Psoas muscle (tissue), 8 donors: ENCODE data around the gene CFLAR. TPM values are rescaled to one million over a fixed set of nuclear protein-coding genes. Genes with fewer than 3 reads are reported as not detected.
A peak's percentile ranks its signal among the peaks of the same experiment; 100 is the strongest.
"Not testable (repeated sequence)": the region's sequence is repeated elsewhere in the genome, so short reads cannot be mapped to it uniquely, and the experiment has no call there.

ENCODE experiments used
- ATAC-seq, 4 donors: fragments of 200-7000 bp; cut with Tn5 transposase; one replicate each; pipeline ENCODE4 v1.9.1; 2020; ENCODE audit warnings: moderate library complexity in 3 of 4, mild to moderate bottlenecking in 2 of 4
- DNase-seq, 2 donors: peaks; one replicate each; pipeline ENCODE4 v3.0.0-alpha.2; 2020
- H3K27ac ChIP-seq: fragments of 200-600 bp; one replicate; pipeline ENCODE4 v1.8.0; 2022
- H3K27me3 ChIP-seq, 3 donors: fragments of 200-600 bp in 1 of 3; one replicate each; pipeline versions ENCODE4 v1.6.1 to v1.8.0; 2013 to 2022; ENCODE audit warnings: low read length in 2 of 3, mild to moderate bottlenecking in 2 of 3, moderate library complexity in 1 of 3; ENCODE audit not compliant: insufficient read depth in 3 of 3
- H3K36me3 ChIP-seq, 2 donors: fragments of 200-600 bp in 1 of 2; one replicate each; pipeline versions ENCODE4 v1.6.1 to v1.8.0; 2013 to 2022; ENCODE audit warnings: low read depth in 1 of 2, mild to moderate bottlenecking in 1 of 2, moderate library complexity in 1 of 2; ENCODE audit not compliant: insufficient read depth in 1 of 2
- H3K4me1 ChIP-seq: fragments of 200-600 bp; one replicate; pipeline ENCODE4 v1.8.0; 2022
- H3K4me3 ChIP-seq: fragments of 200-600 bp; one replicate; pipeline ENCODE4 v1.8.0; 2022; ENCODE audit warnings: mild to moderate bottlenecking
- H3K9me3 ChIP-seq: fragments of 200-600 bp; one replicate; pipeline ENCODE4 v1.8.0; 2022
- WGBS, 3 donors: extraction: QIAGEN DNeasy Blood & Tissue Kit; methylation state at CpG; one replicate each; pipeline versions ENCODE4 v1.1.6 to v1.1.7; 2013; 5-methylcytosine and 5-hydroxymethylcytosine counted together
- intact Hi-C, 2 donors: fragments of 100-400 bp; cut with DNase I; formaldehyde crosslinking; loops; one replicate each; pipeline versions ENCODE4 v1.11.0 to v1.14.2; 2022
- polyA plus RNA-seq, 3 donors: library from polyadenylated mRNA; stranded (reverse); fragments of 200-250 nt; gene quantifications; one replicate each; pipeline ENCODE4 v1.2.3, GENCODE V29; 2013
- total RNA-seq, 4 donors: library from RNA; stranded (reverse); fragmentation: NEBNext Ultra II Directional in 2 of 4; extraction: Animal tissue kit (Norgen Biotek cat#: 25700) in 2 of 4; gene quantifications; one replicate each; pipeline versions ENCODE4 v1.2.1 to v1.2.4, GENCODE V29; 2021 to 2023
- TF ChIP-seq, protein P1 (sequence below): fragments of 200-600 bp; IDR thresholded peaks from one replicate; pipeline ENCODE4 v1.8.0; 2022; ENCODE audit warnings: antibody characterized with exemption
- donor health status: healthy with polysubstance abuse.
- donor health status: DM: no; HTN: no; CAD: no; lungs with moderate emphysema.
- donor health status: Bipolar disorder and iron deficiency.
- donor health status: healthy.
- donor health status: DM: yes; HTN: yes; CAD: no.
- donor health status: DM: no; HTN: no; CAD: no.
- donor health status: DM: no; HTN: no; CAD: no.
- donor health status: DM: yes; HTN: yes; CAD: no.

Gene CFLAR
- total and polyA plus RNA-seq, 7 donors, result 84.7 to 358 (median 340) TPM

DNA sequence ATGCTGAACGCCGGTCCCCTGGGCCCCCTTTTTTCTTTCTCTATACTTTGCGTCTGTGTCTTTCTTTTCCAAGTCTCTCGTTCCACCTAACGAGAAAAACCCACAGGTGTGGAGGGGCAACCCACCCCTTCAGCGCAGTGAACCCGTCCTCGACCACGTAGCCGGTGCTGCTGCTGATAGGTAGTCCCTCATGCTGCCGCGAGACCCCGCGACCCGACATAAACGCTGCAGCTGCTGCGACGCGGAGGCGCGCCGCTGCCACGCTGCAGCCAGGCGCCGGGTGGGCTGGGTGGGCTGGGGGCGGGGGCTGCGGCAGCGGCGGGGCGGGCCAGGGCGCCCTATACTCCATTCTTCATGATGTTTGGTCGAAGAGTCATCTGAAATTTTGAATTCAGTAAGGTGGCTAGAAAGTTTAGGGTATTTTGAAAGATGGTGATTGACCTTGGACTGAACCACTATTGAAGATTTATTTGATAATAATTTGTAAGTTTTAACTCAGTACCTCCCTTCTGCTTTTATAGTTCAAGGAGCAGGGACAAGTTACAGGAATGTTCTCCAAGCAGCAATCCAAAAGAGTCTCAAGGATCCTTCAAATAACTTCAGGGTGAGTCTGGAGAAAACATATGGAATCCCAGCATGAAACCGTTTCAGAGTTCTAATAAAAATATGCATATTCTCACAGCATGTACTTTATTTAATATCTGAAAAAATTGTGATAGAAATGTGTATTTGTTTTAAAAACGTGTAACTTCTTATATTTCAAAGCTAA, 24.1 kb downstream of the CFLAR start:
- 68 to 72% (median 71%) methylated on average over 34 of the region's 34 CpGs for WGBS, 3 donors
- DNase-seq, result no peak

DNA sequence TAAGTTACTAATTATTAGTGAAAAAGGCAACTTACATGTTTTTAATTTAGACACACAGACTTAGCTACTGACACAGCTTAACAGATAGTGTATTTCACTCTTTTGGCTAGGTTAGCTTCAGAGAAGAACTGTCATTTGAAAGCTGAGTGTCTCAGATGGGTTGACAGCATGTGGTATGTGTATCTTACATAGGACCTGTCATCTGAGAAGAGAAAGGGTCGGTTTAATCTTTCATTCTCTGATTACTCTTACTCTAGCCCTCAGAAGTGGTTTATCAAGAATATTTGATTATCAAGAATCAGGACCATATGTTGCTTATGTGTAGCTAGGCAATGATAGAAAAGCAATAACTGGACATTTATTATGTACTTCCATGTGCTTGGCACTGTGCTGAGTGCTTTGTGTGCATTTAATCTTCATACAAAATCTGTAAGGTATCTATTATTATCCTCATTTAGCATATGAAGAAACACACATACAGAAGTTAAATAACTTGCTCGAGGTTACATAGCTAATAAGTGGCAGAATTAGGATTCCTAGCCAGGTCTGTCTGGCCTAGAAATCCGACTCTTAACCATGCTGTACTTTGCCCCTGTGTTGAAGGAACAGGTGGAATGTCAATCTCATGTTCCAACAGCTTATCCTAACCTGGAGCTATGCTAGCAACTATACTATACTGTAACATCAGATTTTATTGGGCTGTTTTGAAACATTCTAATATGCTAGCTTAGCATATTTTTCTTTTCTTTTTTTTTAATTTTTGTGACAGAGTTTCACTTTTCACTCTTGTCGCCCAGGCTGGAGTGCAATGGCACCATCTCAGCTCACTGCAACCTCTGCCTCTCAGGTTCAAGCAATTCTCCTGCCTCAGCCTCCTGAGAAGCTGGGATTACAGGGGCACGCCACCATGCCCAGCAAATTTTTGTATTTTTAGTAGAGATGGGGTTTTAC, 28.4 kb downstream of the CFLAR start:
- no peak for DNase-seq
- no peaks in the 10 kb centered on the region for H3K9me3 ChIP-seq
- H3K4me1 ChIP-seq, result peaks cover 61% of the 10 kb centered on the region
- no peaks in the 10 kb centered on the region for H3K27me3 ChIP-seq
- intact Hi-C loops, result no loop called here
- TF ChIP-seq, protein P1, sequence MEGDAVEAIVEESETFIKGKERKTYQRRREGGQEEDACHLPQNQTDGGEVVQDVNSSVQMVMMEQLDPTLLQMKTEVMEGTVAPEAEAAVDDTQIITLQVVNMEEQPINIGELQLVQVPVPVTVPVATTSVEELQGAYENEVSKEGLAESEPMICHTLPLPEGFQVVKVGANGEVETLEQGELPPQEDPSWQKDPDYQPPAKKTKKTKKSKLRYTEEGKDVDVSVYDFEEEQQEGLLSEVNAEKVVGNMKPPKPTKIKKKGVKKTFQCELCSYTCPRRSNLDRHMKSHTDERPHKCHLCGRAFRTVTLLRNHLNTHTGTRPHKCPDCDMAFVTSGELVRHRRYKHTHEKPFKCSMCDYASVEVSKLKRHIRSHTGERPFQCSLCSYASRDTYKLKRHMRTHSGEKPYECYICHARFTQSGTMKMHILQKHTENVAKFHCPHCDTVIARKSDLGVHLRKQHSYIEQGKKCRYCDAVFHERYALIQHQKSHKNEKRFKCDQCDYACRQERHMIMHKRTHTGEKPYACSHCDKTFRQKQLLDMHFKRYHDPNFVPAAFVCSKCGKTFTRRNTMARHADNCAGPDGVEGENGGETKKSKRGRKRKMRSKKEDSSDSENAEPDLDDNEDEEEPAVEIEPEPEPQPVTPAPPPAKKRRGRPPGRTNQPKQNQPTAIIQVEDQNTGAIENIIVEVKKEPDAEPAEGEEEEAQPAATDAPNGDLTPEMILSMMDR, result no peak
- WGBS, 3 donors, result 43 to 55% (median 48%) methylated on average over 5 of the region's 5 CpGs
- peak overlapping the region; percentile 62 for H3K27ac ChIP-seq
- H3K36me3 ChIP-seq, result peaks cover 8 to 98% of the 10 kb centered on the region in 2 donors
- H3K4me3 ChIP-seq, result no peak overlapping the region
- peak; percentile 75 to 78 (median 77) for ATAC-seq

More for the DNA sequence above, 24.1 kb downstream of the CFLAR start:
- no peaks in the 10 kb centered on the region for H3K27me3 ChIP-seq
- H3K27ac ChIP-seq, result peak overlapping the region; percentile 24
- no peak overlapping the region for H3K4me3 ChIP-seq
- H3K4me1 ChIP-seq, result peaks cover 56% of the 10 kb centered on the region
- TF ChIP-seq, protein P1, result no peak
- peaks cover 9 to 98% of the 10 kb centered on the region in 2 donors for H3K36me3 ChIP-seq
- no peaks in the 10 kb centered on the region for H3K9me3 ChIP-seq
- intact Hi-C loops, result no loop called here
- ATAC-seq, result no peak

DNA sequence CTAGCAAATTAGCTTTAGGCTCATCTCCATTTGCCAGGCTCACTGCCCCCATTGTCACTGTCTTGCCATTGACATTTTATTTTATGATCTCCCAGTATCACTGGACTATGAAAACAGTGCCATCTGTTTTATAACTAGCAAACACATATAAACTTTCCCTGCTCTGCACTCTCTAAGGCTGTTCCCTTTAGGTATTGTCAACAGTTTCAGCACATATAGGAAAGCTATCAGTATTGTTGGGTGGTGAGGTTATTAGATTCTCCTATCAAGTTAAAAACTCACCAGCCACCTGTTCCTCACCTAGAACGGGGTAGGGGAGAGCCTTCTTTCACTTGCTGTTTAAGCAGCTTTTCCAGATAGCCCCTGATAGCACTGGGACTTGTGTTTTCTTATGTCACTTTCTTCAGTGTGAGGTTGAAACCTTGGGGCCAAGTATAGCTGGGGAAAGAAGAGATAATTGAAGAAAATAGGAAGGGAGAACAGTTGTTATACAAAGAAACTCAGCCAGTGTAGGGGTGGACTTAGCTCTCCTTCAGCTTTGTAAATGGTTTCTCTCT, 32.5 kb downstream of the CFLAR start:
- H3K4me1 ChIP-seq, result peaks cover 71% of the 10 kb centered on the region
- H3K27ac ChIP-seq, result peak overlapping the region; percentile 62
- intact Hi-C loops, result no loop called here
- ATAC-seq (no peak), DNase-seq (no peak)
- H3K27me3 ChIP-seq, result no peaks in the 10 kb centered on the region
- no peaks in the 10 kb centered on the region for H3K9me3 ChIP-seq
- no peak overlapping the region for H3K4me3 ChIP-seq
- 79 to 84% (median 81%) methylated on average over 1 of the region's 1 CpG for WGBS, 3 donors
- H3K36me3 ChIP-seq, result peaks cover 16 to 98% of the 10 kb centered on the region in 2 donors
- TF ChIP-seq, protein P1, result no peak

DNA sequence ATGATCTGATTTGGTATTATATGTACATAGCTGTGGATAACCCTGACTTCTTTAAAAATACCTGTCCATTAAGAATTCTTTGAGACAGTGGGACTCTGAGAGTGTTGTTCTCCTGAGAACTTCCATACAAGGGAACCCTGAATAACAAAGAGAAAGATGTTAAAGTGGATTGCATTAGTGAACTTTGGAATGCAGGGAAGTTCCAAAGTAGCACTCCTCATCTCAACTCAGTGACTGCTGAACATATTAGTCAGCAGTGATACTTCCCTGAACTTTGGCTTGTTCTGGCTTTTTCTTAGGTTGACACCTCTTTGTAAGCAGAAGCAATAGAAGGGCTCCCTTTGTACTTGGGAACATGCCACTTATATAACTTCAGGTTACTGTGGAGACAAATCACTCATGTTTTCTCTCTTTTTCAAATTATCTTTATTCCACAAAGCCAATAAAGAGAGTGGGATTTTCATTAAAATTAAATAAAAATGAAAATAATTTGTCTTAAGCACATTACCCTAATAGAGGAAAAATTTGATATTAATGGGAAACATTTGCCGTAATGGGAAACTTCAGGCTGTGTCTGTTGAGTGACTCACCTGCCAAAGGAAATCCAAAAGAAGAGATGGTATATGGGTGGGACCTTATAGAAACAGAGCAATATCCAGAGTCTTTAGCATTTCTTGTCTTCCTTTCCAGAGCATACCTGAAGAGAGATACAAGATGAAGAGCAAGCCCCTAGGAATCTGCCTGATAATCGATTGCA, 33.3 kb downstream of the CFLAR start:
- peaks cover 63% of the 10 kb centered on the region for H3K4me1 ChIP-seq

DNA sequence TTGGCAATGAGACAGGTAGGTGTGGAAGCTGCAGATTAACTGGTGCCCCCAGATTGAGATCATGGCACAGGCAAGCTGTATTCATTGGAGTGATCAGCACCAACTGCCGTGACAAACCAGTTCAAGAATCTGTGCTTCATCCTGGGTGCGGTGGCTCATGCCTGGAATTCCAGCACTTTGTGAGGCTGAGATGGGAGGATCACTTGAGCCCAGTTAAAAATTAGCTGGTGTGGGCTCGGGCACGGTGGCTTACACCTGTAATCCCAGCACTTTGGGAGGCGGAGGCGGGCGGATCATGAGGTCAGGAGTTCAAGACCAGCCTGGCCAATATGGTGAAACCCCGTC, 33.8 kb downstream of the CFLAR start:
- H3K4me3 ChIP-seq, ATAC-seq, DNase-seq, H3K27me3 ChIP-seq, H3K9me3 ChIP-seq: not testable (repeated sequence)
- Histone ChIP-seq H3K27ac (peak overlapping the region; percentile 47), H3K4me1 (peaks cover 58% of the 10 kb centered on the region), H3K36me3 (peaks cover 16 to 100% of the 10 kb centered on the region in 2 donors)
- 83 to 92% (median 92%) methylated on average over 8 of the region's 8 CpGs for WGBS, 3 donors
- intact Hi-C loops, result loop anchor here (5.0 to 10.0 kb wide), 2 partner anchors 32 to 75 kb away; partner anchors contain the start of genes CFLAR (in 1 of the 2), HYCC2 (in 1 of the 2) and NDUFB3 (in 1 of the 2)

More for the DNA sequence above, 33.3 kb downstream of the CFLAR start:
- H3K27me3 ChIP-seq, result no peaks in the 10 kb centered on the region
- peaks cover 16 to 99% of the 10 kb centered on the region in 2 donors for H3K36me3 ChIP-seq
- peak overlapping the region; percentile 62 for H3K27ac ChIP-seq
- H3K4me3 ChIP-seq, result no peak overlapping the region
- no peaks in the 10 kb centered on the region for H3K9me3 ChIP-seq
- DNase-seq (no peak), ATAC-seq (peak in 2 of 4 donors; percentile 18 to 19)
- 95 to 98% (median 96%) methylated on average over 2 of the region's 2 CpGs for WGBS, 3 donors
- TF ChIP-seq, protein P1, result no peak
- intact Hi-C loops, result no loop called here
